HL-60/S4 (cell line): ENCODE data around the gene LSM6.

Experiments
- in situ Hi-C: fragments of 300-500 bp; cut with MboI; formaldehyde crosslinking; loops from 2 replicates; pipeline ENCODE4 v1.14.3; 2022; ENCODE audit warnings: low sequenced_read_pairs

Gene LSM6

GRCh38 chr4:146175541-146176453 is at the start of gene LSM6:
Gene LSM6, plus strand, starts transcription at chr4:146175718. Its CDS starts 7,204 bp downstream, at chr4:146182922.
- in situ Hi-C loops = no loop called here

GRCh38 chr4:146132445-146132844 is 43.1 kb upstream of the LSM6 start:
- in situ Hi-C loops = no loop called here

GRCh38 chr4:146134761-146135445 is 40.6 kb upstream of the LSM6 start:
- in situ Hi-C loops = no loop called here

GRCh38 chr4:146135941-146136340 is 39.6 kb upstream of the LSM6 start:
- in situ Hi-C loops = no loop called here

- in situ Hi-C loops = no loop called here
These were observed 32.8 kb upstream of the LSM6 start for GRCh38 chr4:146142768-146143167.

GRCh38 chr4:146143888-146144287 is 31.6 kb upstream of the LSM6 start:
- in situ Hi-C loops = no loop called here

- in situ Hi-C loops = no loop called here
These were observed 28.6 kb upstream of the LSM6 start for GRCh38 chr4:146146918-146147317.

- in situ Hi-C loops = no loop called here
These were observed 27.5 kb upstream of the LSM6 start for GRCh38 chr4:146148021-146148420.

- in situ Hi-C loops = no loop called here
These were observed 21.5 kb upstream of the LSM6 start for GRCh38 chr4:146154057-146154456.

GRCh38 chr4:146155152-146155724 is 20.3 kb upstream of the LSM6 start:
- in situ Hi-C loops = no loop called here

- in situ Hi-C loops = no loop called here
These were observed 17.3 kb upstream of the LSM6 start for GRCh38 chr4:146158036-146158745.

- in situ Hi-C loops = no loop called here
These were observed 16.0 kb upstream of the LSM6 start for GRCh38 chr4:146159384-146160058.

GRCh38 chr4:146161243-146161642 is 14.3 kb upstream of the LSM6 start:
- in situ Hi-C loops = no loop called here

GRCh38 chr4:146165221-146165620 is 10.3 kb upstream of the LSM6 start:
- in situ Hi-C loops = no loop called here

GRCh38 chr4:146165840-146166239 is 9.7 kb upstream of the LSM6 start:
- in situ Hi-C loops = no loop called here

GRCh38 chr4:146170149-146170548 is 5.4 kb upstream of the LSM6 start:
- in situ Hi-C loops = no loop called here

- in situ Hi-C loops = no loop called here
These were observed 1.4 kb downstream of the LSM6 start for GRCh38 chr4:146176891-146177290.

- in situ Hi-C loops = no loop called here
These were observed 2.6 kb downstream of the LSM6 start for GRCh38 chr4:146178126-146178525.

- in situ Hi-C loops = no loop called here
These were observed 4.4 kb downstream of the LSM6 start for GRCh38 chr4:146179784-146180370.

- in situ Hi-C loops = no loop called here
These were observed 6.9 kb downstream of the LSM6 start for GRCh38 chr4:146182443-146182842.
